SK-N-SH treated with all-trans-retinoic acid at 6 μM for 48 hours (cell line): Measurements from ENCODE around the gene TNS1.

Experiments
- ATAC-seq: fragments of 200-7000 bp; cut with Tn5 transposase; 3 replicates; pipeline ENCODE4 v1.9.1; 2020; ENCODE audit warnings: mild to moderate bottlenecking, moderate library complexity
- BACH2 ChIP-seq: fragments of 250-450 bp; sonication (Bioruptor Pico); IDR thresholded peaks from 2 replicates; pipeline ENCODE4 v1.9.0; 2021; ENCODE audit warnings: mild to moderate bottlenecking, borderline replicate concordance
- CSDC2 ChIP-seq: fragments of 250-450 bp; sonication (Bioruptor Pico); IDR thresholded peaks from 2 replicates; pipeline ENCODE4 v1.5.0; 2020; ENCODE audit warnings: mild to moderate bottlenecking, moderate library complexity
- CSRNP3 ChIP-seq: fragments of 250-450 bp; sonication (Bioruptor Pico); IDR thresholded peaks from 2 replicates; pipeline ENCODE4 v1.5.1; 2021; ENCODE audit warnings: mild to moderate bottlenecking, moderate library complexity
- ESRRG ChIP-seq: fragments of 250-450 bp; sonication (Bioruptor Pico); IDR thresholded peaks from 2 replicates; pipeline ENCODE4 v1.6.1; 2021; ENCODE audit warnings: mild to moderate bottlenecking
- GLIS3 ChIP-seq: fragments of 250-450 bp; sonication (Bioruptor Pico); IDR thresholded peaks from 2 replicates; pipeline ENCODE4 v1.5.0; 2020; ENCODE audit warnings: mild to moderate bottlenecking, moderate library complexity
- OSR1 ChIP-seq: fragments of 250-450 bp; sonication (Bioruptor Pico); IDR thresholded peaks from 2 replicates; pipeline ENCODE4 v1.8.0; 2022; ENCODE audit warnings: moderate library complexity, mild to moderate bottlenecking, inconsistent platforms
- PPARA ChIP-seq: fragments of 250-450 bp; sonication (Bioruptor Pico); IDR thresholded peaks from 2 replicates; pipeline ENCODE4 v1.5.0; 2020; ENCODE audit warnings: mild to moderate bottlenecking, borderline replicate concordance
- SNAI2 ChIP-seq: fragments of 250-450 bp; sonication (Bioruptor Pico); IDR thresholded peaks from 2 replicates; pipeline ENCODE4 v1.5.0; 2020; ENCODE audit warnings: mild to moderate bottlenecking, moderate library complexity
- TCF4 ChIP-seq: fragments of 250-450 bp; sonication (Bioruptor Pico); IDR thresholded peaks from 2 replicates; pipeline ENCODE4 v1.8.0; 2021; ENCODE audit warnings: mild to moderate bottlenecking, moderate library complexity, borderline replicate concordance
- TOX ChIP-seq: fragments of 250-450 bp; sonication (Bioruptor Pico); IDR thresholded peaks from 2 replicates; pipeline ENCODE4 v1.8.0; 2021; ENCODE audit warnings: mild to moderate bottlenecking, moderate library complexity, borderline replicate concordance
- ZC3H10 ChIP-seq: fragments of 250-450 bp; sonication (Bioruptor Pico); IDR thresholded peaks from 2 replicates; pipeline ENCODE4 v1.5.1; 2021; ENCODE audit warnings: mild to moderate bottlenecking, moderate library complexity
- ZFP3 ChIP-seq: fragments of 250-450 bp; sonication (Bioruptor Pico); IDR thresholded peaks from 2 replicates; pipeline ENCODE4 v1.5.0; 2020; ENCODE audit warnings: mild to moderate bottlenecking, moderate library complexity
- ZFP30 ChIP-seq: fragments of 450-650 bp; formaldehyde crosslinking; IDR thresholded peaks from 2 replicates; pipeline ENCODE4 v1.5.0; 2022; ENCODE audit warnings: mild to moderate bottlenecking, moderate library complexity
- ZNF565 ChIP-seq: fragments of 450-650 bp; formaldehyde crosslinking; conservative IDR thresholded peaks from 2 replicates; pipeline ENCODE4 v1.5.0; 2020; ENCODE audit warnings: low read depth, mild to moderate bottlenecking, moderate library complexity
- ZNF70 ChIP-seq: fragments of 450-650 bp; formaldehyde crosslinking; IDR thresholded peaks from 2 replicates; pipeline ENCODE4 v1.5.0; 2020; ENCODE audit warnings: mild to moderate bottlenecking, moderate library complexity
- ZNF8 ChIP-seq: fragments of 450-650 bp; formaldehyde crosslinking; IDR thresholded peaks from 2 replicates; pipeline ENCODE4 v1.5.0; 2020; ENCODE audit warnings: mild to moderate bottlenecking, moderate library complexity
- TF ChIP-seq, protein P1 (sequence below): fragments of 250-450 bp; sonication (Bioruptor Pico); IDR thresholded peaks from 2 replicates; pipeline ENCODE4 v1.5.1; 2020; ENCODE audit warnings: low read depth, mild to moderate bottlenecking, moderate library complexity
- TF ChIP-seq, protein P2 (sequence below): fragments of 250-450 bp; sonication (Bioruptor Pico); IDR thresholded peaks from 2 replicates; pipeline ENCODE4 v1.8.0; 2020; ENCODE audit warnings: mild to moderate bottlenecking, moderate library complexity, borderline replicate concordance
- TF ChIP-seq, protein P3 (sequence below): fragments of 250-450 bp; sonication (Bioruptor Pico); IDR thresholded peaks from 2 replicates; pipeline ENCODE4 v1.8.0; 2021; ENCODE audit warnings: low read depth, mild to moderate bottlenecking, moderate library complexity, borderline replicate concordance

Gene TNS1

DNA sequence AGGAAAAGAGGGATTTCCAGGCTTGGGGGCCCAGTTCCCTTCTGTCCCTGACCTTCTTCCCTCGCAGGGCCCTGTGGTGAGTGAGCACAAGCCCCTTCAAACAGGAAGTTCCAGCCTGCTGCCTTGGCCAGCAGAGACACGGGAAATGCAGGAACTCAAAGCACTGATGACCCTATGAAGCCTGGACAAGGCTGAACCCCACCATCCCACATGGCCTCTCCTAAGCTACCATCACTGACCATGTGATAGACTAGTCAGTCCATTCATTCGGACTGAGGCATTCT lies 196.4 kb downstream of the TNS1 start:
- ATAC-seq: no peak

DNA sequence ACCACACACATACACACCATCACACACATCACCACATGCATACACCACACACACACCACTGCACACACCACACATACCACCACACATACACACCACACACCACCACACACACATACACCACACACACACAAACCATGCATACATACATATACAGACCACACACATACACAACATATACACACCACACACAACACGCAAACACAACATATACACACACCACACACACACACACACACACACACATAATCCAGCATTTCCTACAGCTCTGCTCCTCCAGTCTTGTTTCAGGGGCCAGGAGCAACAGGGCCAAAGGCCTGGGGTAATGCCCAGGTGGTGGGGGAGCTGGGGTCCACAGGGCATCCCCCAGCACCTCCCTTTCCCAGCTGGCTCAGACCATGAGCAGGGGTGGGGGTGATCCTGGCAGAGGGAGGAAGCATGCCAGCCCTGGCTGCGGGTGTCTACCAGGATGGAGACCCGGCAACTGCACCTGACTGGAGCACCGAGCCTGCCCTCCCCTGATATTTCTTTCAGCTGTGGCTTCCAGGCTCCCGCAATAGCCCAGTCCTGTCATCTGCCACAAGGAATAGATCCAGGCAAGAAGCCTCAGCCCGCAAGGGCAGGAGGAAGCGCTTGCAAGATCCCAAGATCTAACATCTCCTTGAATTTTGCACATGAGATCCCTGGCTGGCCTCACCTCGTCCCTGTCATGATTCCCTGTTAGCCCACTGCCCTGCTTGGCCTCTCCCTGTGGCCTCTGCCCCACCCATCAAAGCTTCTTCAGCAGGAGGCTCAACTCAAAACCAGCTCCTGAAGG lies 196.9 kb downstream of the TNS1 start:
- TF ChIP-seq, protein P1, sequence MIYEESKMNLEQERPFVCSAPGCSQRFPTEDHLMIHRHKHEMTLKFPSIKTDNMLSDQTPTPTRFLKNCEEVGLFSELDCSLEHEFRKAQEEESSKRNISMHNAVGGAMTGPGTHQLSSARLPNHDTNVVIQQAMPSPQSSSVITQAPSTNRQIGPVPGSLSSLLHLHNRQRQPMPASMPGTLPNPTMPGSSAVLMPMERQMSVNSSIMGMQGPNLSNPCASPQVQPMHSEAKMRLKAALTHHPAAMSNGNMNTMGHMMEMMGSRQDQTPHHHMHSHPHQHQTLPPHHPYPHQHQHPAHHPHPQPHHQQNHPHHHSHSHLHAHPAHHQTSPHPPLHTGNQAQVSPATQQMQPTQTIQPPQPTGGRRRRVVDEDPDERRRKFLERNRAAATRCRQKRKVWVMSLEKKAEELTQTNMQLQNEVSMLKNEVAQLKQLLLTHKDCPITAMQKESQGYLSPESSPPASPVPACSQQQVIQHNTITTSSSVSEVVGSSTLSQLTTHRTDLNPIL: no peak
- TF ChIP-seq, protein P2, sequence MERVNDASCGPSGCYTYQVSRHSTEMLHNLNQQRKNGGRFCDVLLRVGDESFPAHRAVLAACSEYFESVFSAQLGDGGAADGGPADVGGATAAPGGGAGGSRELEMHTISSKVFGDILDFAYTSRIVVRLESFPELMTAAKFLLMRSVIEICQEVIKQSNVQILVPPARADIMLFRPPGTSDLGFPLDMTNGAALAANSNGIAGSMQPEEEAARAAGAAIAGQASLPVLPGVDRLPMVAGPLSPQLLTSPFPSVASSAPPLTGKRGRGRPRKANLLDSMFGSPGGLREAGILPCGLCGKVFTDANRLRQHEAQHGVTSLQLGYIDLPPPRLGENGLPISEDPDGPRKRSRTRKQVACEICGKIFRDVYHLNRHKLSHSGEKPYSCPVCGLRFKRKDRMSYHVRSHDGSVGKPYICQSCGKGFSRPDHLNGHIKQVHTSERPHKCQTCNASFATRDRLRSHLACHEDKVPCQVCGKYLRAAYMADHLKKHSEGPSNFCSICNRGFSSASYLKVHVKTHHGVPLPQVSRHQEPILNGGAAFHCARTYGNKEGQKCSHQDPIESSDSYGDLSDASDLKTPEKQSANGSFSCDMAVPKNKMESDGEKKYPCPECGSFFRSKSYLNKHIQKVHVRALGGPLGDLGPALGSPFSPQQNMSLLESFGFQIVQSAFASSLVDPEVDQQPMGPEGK: no peak
- no peak for ATAC-seq

More for the DNA sequence above, 196.4 kb downstream of the TNS1 start:
- TF ChIP-seq GLIS3 (no peak), OSR1 (CRISPR knock-in tag) (no peak), ZC3H10 (CRISPR knock-in tag) (no peak), TCF4 (CRISPR knock-in tag) (no peak), SNAI2 (CRISPR knock-in tag) (no peak), ZFP3 (CRISPR knock-in tag) (no peak), BACH2 (CRISPR knock-in tag) (no peak), ZNF8 (no peak), PPARA (CRISPR knock-in tag) (no peak), ZNF565 (no peak), ZFP30 (CRISPR knock-in tag) (no peak), ESRRG (no peak), CSDC2 (CRISPR knock-in tag) (no peak), TOX (CRISPR knock-in tag) (no peak), ZNF70 (CRISPR knock-in tag) (no peak)
- TF ChIP-seq, protein P1: no peak
- TF ChIP-seq, protein P3, sequence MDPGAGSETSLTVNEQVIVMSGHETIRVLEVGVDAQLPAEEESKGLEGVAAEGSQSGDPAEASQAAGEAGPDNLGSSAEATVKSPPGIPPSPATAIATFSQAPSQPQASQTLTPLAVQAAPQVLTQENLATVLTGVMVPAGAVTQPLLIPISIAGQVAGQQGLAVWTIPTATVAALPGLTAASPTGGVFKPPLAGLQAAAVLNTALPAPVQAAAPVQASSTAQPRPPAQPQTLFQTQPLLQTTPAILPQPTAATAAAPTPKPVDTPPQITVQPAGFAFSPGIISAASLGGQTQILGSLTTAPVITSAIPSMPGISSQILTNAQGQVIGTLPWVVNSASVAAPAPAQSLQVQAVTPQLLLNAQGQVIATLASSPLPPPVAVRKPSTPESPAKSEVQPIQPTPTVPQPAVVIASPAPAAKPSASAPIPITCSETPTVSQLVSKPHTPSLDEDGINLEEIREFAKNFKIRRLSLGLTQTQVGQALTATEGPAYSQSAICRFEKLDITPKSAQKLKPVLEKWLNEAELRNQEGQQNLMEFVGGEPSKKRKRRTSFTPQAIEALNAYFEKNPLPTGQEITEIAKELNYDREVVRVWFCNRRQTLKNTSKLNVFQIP (CRISPR knock-in tag): no peak
- TF ChIP-seq, protein P2: no peak

GRCh38 chr2:217804791-217805667 lies 197.8 kb downstream of the TNS1 start:
- TF ChIP-seq ESRRG (no peak), GLIS3 (no peak), ZFP30 (CRISPR knock-in tag) (no peak), CSRNP3 (no peak)
- TF ChIP-seq, protein P3 (CRISPR knock-in tag): no peak
- ATAC-seq: no peak
